Upper lobe of left lung (tissue), 6 donors: ENCODE data around the gene RIN3. TPM values are rescaled to one million over a fixed set of nuclear protein-coding genes. Genes with fewer than 3 reads are reported as not detected.

Source experiments
- ATAC-seq, 2 donors: fragments of 200-7000 bp; cut with Tn5 transposase; one replicate each; pipeline ENCODE4 v1.9.1; 2022; ENCODE audit warnings: mild to moderate bottlenecking in 2 of 2, moderate library complexity in 2 of 2; ENCODE audit not compliant: low FRiP score in 2 of 2
- DNase-seq, 2 donors: peaks; one replicate each; pipeline ENCODE4 v3.0.0-alpha.2; 2019 to 2020
- H3K27ac ChIP-seq, 4 donors: fragments of 200-600 bp; sonication (generic); one replicate each; pipeline ENCODE4 v1.5.1; 2016 to 2019
- H3K27me3 ChIP-seq, 4 donors: fragments of 200-600 bp; sonication (generic); one replicate each; pipeline ENCODE4 v1.5.1; 2017 to 2019
- H3K36me3 ChIP-seq, 4 donors: fragments of 200-600 bp; sonication (generic); one replicate each; pipeline ENCODE4 v1.5.1; 2016 to 2019
- H3K4me1 ChIP-seq, 4 donors: fragments of 200-600 bp; sonication (generic); one replicate each; pipeline ENCODE4 v1.5.1; 2018 to 2019
- H3K4me3 ChIP-seq, 4 donors: fragments of 200-600 bp; sonication (generic); one replicate each; pipeline ENCODE4 v1.5.1; 2017 to 2019; ENCODE audit warnings: mild to moderate bottlenecking in 2 of 4, moderate library complexity in 1 of 4
- H3K9me3 ChIP-seq, 4 donors: fragments of 200-600 bp; sonication (generic); one replicate each; pipeline ENCODE4 v1.5.1; 2018 to 2019
- CTCF ChIP-seq, 6 experiments: fragments of 450-650 bp in 4 of 6; fragments of 200-600 bp in 2 of 6; sonication (generic) in 2 of 6; IDR thresholded peaks; one replicate each; pipeline ENCODE4 v1.5.1; 2016 to 2019; ENCODE audit warnings: antibody characterized with exemption in 6 of 6
- EP300 ChIP-seq, 4 donors: sonication (generic); formaldehyde crosslinking; IDR thresholded peaks; one replicate each; pipeline ENCODE4 v1.5.1; 2017; ENCODE audit warnings: antibody characterized with exemption in 4 of 4, control low read depth in 2 of 4
- POLR2A ChIP-seq, 4 donors: fragments of 450-650 bp; IDR thresholded peaks; one replicate each; pipeline ENCODE4 v1.5.1; 2016 to 2017; ENCODE audit warnings: antibody characterized with exemption in 4 of 4, mild to moderate bottlenecking in 2 of 4
- POLR2AphosphoS5 ChIP-seq, 2 donors: sonication (generic); formaldehyde crosslinking; IDR thresholded peaks; one replicate each; pipeline ENCODE4 v1.5.1; 2017; ENCODE audit warnings: antibody characterized with exemption in 2 of 2
- WGBS, 2 donors: methylation state at CpG; one replicate each; pipeline ENCODE4 v1.1.5; 2017 to 2018; 5-methylcytosine and 5-hydroxymethylcytosine counted together
- total RNA-seq, 6 donors: library from RNA; depleted of rRNA in 4 of 6; stranded (reverse); fragments of >200 nt in 4 of 6; gene quantifications; one replicate each; pipeline versions ENCODE4 v1.1.0 to v1.2.1, GENCODE V29; 2016 to 2021
- donor health status: DM: no; HTN: no; CAD: no; lungs with moderate emphysema.
- donor health status: DM: no; HTN: yes; CAD: no; lungs with severe emphysema.

The RIN3 gene
- total RNA-seq, 6 donors from 2014 or later = 19.0 to 88.0 (median 59.7) TPM

GRCh38 chr14:92687681-92688433 is 174.3 kb downstream of the RIN3 start:
- Histone ChIP-seq H3K4me3 (peak overlapping the region; percentile 22 to 53 (median 48)), H3K4me1 (peaks cover 13 to 25% (median 16%) of the 10 kb centered on the region in 4 donors), H3K36me3 (peaks cover 2 to 59% (median 36%) of the 10 kb centered on the region in 4 donors), H3K27ac (peak overlapping the region in 3 of 4 donors; percentile 11 to 47 (median 46)), H3K9me3 (no peaks in the 10 kb centered on the region), H3K27me3 (no peaks in the 10 kb centered on the region)
- WGBS, 2 donors = 45 to 82% methylated on average over 17 to 55 of the region's 80 CpGs
- DNase-seq = peak in 1 of 2 donors; percentile 88
- peak in 1 of 2 donors; percentile 38 for ATAC-seq
- TF ChIP-seq EP300 (IDR thresholded peaks at IDR 0.05) (no peak), POLR2A (IDR thresholded peaks at IDR 0.05) (peak in 2 of 4 donors; percentile 32 to 35), POLR2AphosphoS5 (IDR thresholded peaks at IDR 0.05) (no peak), CTCF (IDR thresholded peaks at IDR 0.05) (peak in 1 of 6 experiments; percentile 14)

GRCh38 chr14:92688434-92689375 is 175.1 kb downstream of the RIN3 start:
- H3K36me3 ChIP-seq = peaks cover 2 to 59% (median 36%) of the 10 kb centered on the region in 4 donors
- ATAC-seq (no peak), DNase-seq (peak in 1 of 2 donors; percentile 75)
- no peaks in the 10 kb centered on the region for H3K27me3 ChIP-seq
- peaks cover 19 to 32% (median 23%) of the 10 kb centered on the region in 4 donors for H3K4me1 ChIP-seq
- peak overlapping the region in 1 of 4 donors; percentile 46 for H3K27ac ChIP-seq
- no peak for TF ChIP-seq EP300 (IDR thresholded peaks at IDR 0.05)
- TF ChIP-seq POLR2AphosphoS5 (IDR thresholded peaks at IDR 0.05) = no peak
- TF ChIP-seq POLR2A (IDR thresholded peaks at IDR 0.05) = no peak
- H3K4me3 ChIP-seq = peak overlapping the region in 3 of 4 donors; percentile 47 to 53 (median 48)
- no peaks in the 10 kb centered on the region for H3K9me3 ChIP-seq
- 92% methylated on average over 21 to 30 of the region's 30 CpGs for WGBS, 2 donors

GRCh38 chr14:92690171-92691011 is 176.8 kb downstream of the RIN3 start:
- 74 to 79% methylated on average over 9 to 13 of the region's 13 CpGs for WGBS, 2 donors
- Histone ChIP-seq H3K4me1 (peaks cover 19 to 33% (median 23%) of the 10 kb centered on the region in 4 donors), H3K27me3 (no peaks in the 10 kb centered on the region), H3K9me3 (no peaks in the 10 kb centered on the region), H3K36me3 (peaks cover 0 to 44% (median 27%) of the 10 kb centered on the region in 4 donors), H3K4me3 (no peak overlapping the region), H3K27ac (no peak overlapping the region)
- DNase-seq = peak in 1 of 2 donors; percentile 56
- TF ChIP-seq EP300 (IDR thresholded peaks at IDR 0.05) (no peak), POLR2AphosphoS5 (IDR thresholded peaks at IDR 0.05) (no peak), POLR2A (IDR thresholded peaks at IDR 0.05) (no peak), CTCF (IDR thresholded peaks at IDR 0.05) (peak in 5 of 6 experiments; percentile 25 to 60 (median 39))
- ATAC-seq = no peak

- H3K27me3 ChIP-seq = no peaks in the 10 kb centered on the region
- WGBS, 2 donors = 11 to 29% methylated on average over 2 of the region's 2 CpGs
- peaks cover 13 to 23% (median 15%) of the 10 kb centered on the region in 4 donors for H3K4me1 ChIP-seq
- no peaks in the 10 kb centered on the region for H3K9me3 ChIP-seq
- TF ChIP-seq POLR2A (IDR thresholded peaks at IDR 0.05) = no peak
- peaks cover 0 to 19% (median 10%) of the 10 kb centered on the region in 4 donors for H3K36me3 ChIP-seq
- DNase-seq = peak in 1 of 2 donors; percentile 84
- H3K27ac ChIP-seq = peak overlapping the region; percentile 39 to 63 (median 42)
- peak; percentile 3 to 52 for ATAC-seq
- no peak overlapping the region for H3K4me3 ChIP-seq
Measured at GRCh38 chr14:92692822-92693226, 179.2 kb downstream of the RIN3 start.
